Measurements from ENCODE around the gene MRO. TPM values are rescaled to one million over a fixed set of nuclear protein-coding genes. Genes with fewer than 3 reads are reported as not detected.

Gene MRO
- total and polyA plus RNA-seq, 2 of the 8 experiments (the other 6 are each of a cell fraction or from before 2014, with no cell fraction given), result 0.65 to 1.0 TPM

DNA sequence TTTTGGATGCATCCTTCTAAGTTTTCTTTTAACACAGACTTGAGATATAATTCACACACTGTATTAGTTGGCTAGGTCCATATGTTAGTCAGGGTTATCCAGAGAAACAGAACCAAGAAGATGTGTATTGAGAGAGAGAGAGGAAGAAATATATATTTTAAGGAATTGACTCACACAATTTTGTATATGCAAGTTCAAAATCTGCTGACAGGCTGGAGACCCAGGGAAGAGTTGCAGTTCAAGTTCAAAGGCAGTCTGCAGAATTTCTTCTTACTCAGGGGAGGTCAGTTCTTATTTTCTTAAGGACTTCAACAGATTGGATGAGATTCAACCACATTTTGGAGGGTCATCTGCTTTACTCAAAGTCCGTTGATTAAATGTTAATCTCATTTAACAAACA lies 23.0 kb upstream of the MRO start:
- Histone ChIP-seq H3K79me2 (ENCODE audit: control insufficient read depth in 1 of 2, insufficient read depth in 2 of 2, low read length in 2 of 2) (no peaks in the 10 kb centered on the region), H3K4me1 (replicated peaks in 1 of 4; ENCODE audit: control insufficient read depth in 3 of 4, insufficient read depth in 4 of 4, low read length in 3 of 4) (no peaks in the 10 kb centered on the region), H2BK12ac (ENCODE audit: low read depth, low read length) (no peak overlapping the region), H2AFZ (ENCODE audit: low read length) (no peak overlapping the region), H3K79me1 (ENCODE audit: low read depth, low read length) (no peaks in the 10 kb centered on the region), H3K23me2 (ENCODE audit: low read depth, low read length) (no peaks in the 10 kb centered on the region), H4K5ac (ENCODE audit: insufficient read length, low read depth, low read length) (no peak overlapping the region), H3K4ac (replicated peaks; ENCODE audit: insufficient read length, low read depth, low read length) (no peak overlapping the region), H4K20me1 (replicated peaks in 1 of 2; ENCODE audit: control insufficient read depth in 1 of 2, insufficient read depth in 2 of 2, low read length in 2 of 2) (no peaks in the 10 kb centered on the region), H4K8ac (ENCODE audit: extremely low read depth, insufficient read depth, low read length) (no peak overlapping the region), H3K56ac (replicated peaks; ENCODE audit: insufficient read length, low read depth, low read length) (no peak overlapping the region), H3K27me3 (replicated peaks in 1 of 4; ENCODE audit: control insufficient read depth in 3 of 4, extremely low read depth in 1 of 4, insufficient read depth in 3 of 4, low read length in 3 of 4) (no peaks in the 10 kb centered on the region), H3K9me3 (ENCODE audit: insufficient read depth in 2 of 2, low read depth in 1 of 2, low read length in 1 of 2) (no peaks in the 10 kb centered on the region), H2BK20ac (ENCODE audit: low read length) (no peak overlapping the region), H3K9ac (replicated peaks in 1 of 4; ENCODE audit: extremely low read depth in 1 of 4, low read depth in 3 of 4, low read length in 3 of 4) (no peak overlapping the region), H2BK15ac (ENCODE audit: low read length) (no peak overlapping the region), H3K23ac (ENCODE audit: insufficient read length) (no peak overlapping the region), H3K4me3 (ENCODE audit: extremely low read depth in 1 of 4, insufficient read depth in 2 of 4, low read depth in 3 of 4, low read length in 4 of 4) (no peak overlapping the region), H3K36me3 (ENCODE audit: control insufficient read depth in 2 of 4, insufficient read depth in 4 of 4, low read length in 3 of 4) (no peaks in the 10 kb centered on the region), H3K4me2 (ENCODE audit: insufficient read depth in 1 of 2, low read depth in 2 of 2, low read length in 2 of 2) (no peak overlapping the region), H4K91ac (replicated peaks; ENCODE audit: insufficient read length, low read length) (no peak overlapping the region), H2AK5ac (ENCODE audit: low read depth, low read length) (no peak overlapping the region), H3K14ac (ENCODE audit: insufficient read length) (no peak overlapping the region), H3K18ac (ENCODE audit: extremely low read depth, low read length) (no peak overlapping the region), H2BK120ac (replicated peaks; ENCODE audit: low read depth, low read length) (no peak overlapping the region), H3K27ac (ENCODE audit: low read depth, low read length) (no peak overlapping the region), H2BK5ac (ENCODE audit: low read depth, low read length) (no peak overlapping the region)
- CTCF ChIA-PET (ENCODE audit: partially characterized antibody), result interaction anchor here (0.6 kb wide), 1 partner anchor 548 kb away, joined by 3 read pairs; no protein-coding TSS in a partner anchor
- POLR2A ChIA-PET (ENCODE audit: partially characterized antibody), result no interaction called here
- 0% methylated on average over 1 of the region's 1 CpG; no CpG with 5 or more reads in 1 of the 2 experiments for WGBS, 2 experiments (ENCODE audit: extremely low coverage in 1 of 2, insufficient coverage in 1 of 2, insufficient read length in 1 of 2, insufficient replicate concordance in 2 of 2, low coverage in 1 of 2, low lambda C conversion rate in 2 of 2, missing lambda C conversion rate in 1 of 2)
- TF ChIP-seq RAD21 (IDR thresholded peaks at IDR 0.05 in 1 of 2, conservative IDR thresholded peaks at IDR 0.05 in 1 of 2; ENCODE audit: low read depth in 2 of 2, low read length in 2 of 2) (no peak), POU5F1 (IDR thresholded peaks at IDR 0.05; ENCODE audit: low read depth, low read length) (no peak)
- DNase-seq (ENCODE audit: low read depth in 1 of 2, low spot score in 2 of 2), result no peak
- FAIRE-seq, result no peak
